ENCODE results near the gene S1PR3. TPM values are rescaled to one million over a fixed set of nuclear protein-coding genes. Genes with fewer than 3 reads are reported as not detected.

The S1PR3 gene
- polyA plus RNA-seq, 2 of the 4 experiments (the other 2 are of a cell fraction) = 26.4 to 33.7 TPM

GRCh38 chr9:88960632-88961031 is 30.6 kb upstream of the S1PR3 start:
- WGBS (ENCODE audit: missing lambda C conversion rate) = 54% methylated on average over 3 of the region's 3 CpGs
- ATAC-seq (no peak), FAIRE-seq (no peak), DNase-seq (ENCODE audit: low read depth in 1 of 2, low spot score in 1 of 2) (no peak)
- TF ChIP-seq RNF2 (IDR thresholded peaks at IDR 0.05; ENCODE audit: borderline replicate concordance, low read depth) (no peak), BHLHE40 (IDR thresholded peaks at IDR 0.05; ENCODE audit: low read depth, low read length) (no peak), USF2 (IDR thresholded peaks at IDR 0.05) (no peak), POLR2A (IDR thresholded peaks at IDR 0.05; ENCODE audit: low read length) (no peak), ELK1 (IDR thresholded peaks at IDR 0.05; ENCODE audit: low read depth, low read length) (no peak), CHD4 (IDR thresholded peaks at IDR 0.05; ENCODE audit: borderline replicate concordance) (no peak), RARB (CRISPR knock-in tag; IDR thresholded peaks at IDR 0.05) (no peak), MYC (IDR thresholded peaks at IDR 0.05; ENCODE audit: borderline replicate concordance, low read length) (no peak), HOXB13 (CRISPR knock-in tag; IDR thresholded peaks at IDR 0.05; ENCODE audit: low read depth) (no peak), JUNB (IDR thresholded peaks at IDR 0.05) (no peak), JUN (IDR thresholded peaks at IDR 0.05) (no peak), PHF8 (IDR thresholded peaks at IDR 0.05; ENCODE audit: borderline replicate concordance, low read depth) (no peak), NR3C1 (IDR thresholded peaks at IDR 0.05) (no peak), RAD21 (conservative IDR thresholded peaks at IDR 0.05 in 1 of 2, IDR thresholded peaks at IDR 0.05 in 1 of 2) (no peak), TFCP2L1 (CRISPR knock-in tag; IDR thresholded peaks at IDR 0.05) (no peak), ESRRA (IDR thresholded peaks at IDR 0.05; ENCODE audit: borderline replicate concordance, low read length) (no peak)
- Histone ChIP-seq H3K4me1 (peaks cover 17% of the 10 kb centered on the region; the same call in 2 of the 3 replicates), H3K9me3 (no peaks in the 10 kb centered on the region), H3K4me3 (no peak overlapping the region), H3K27ac (no peak overlapping the region), H3K4me2 (no peak overlapping the region)
- CTCF ChIA-PET = no interaction called here
- POLR2A ChIA-PET = no interaction called here

- 88% methylated on average over 8 of the region's 8 CpGs for WGBS (ENCODE audit: missing lambda C conversion rate)
- CTCF ChIA-PET = interaction anchor here (0.7 to 1.5 kb wide), 2 partner anchors 12 to 53 kb away, joined by 4 to 7 read pairs; no protein-coding TSS in a partner anchor
- H3K27ac ChIP-seq = no peak overlapping the region
Observed at GRCh38 chr9:88965473-88965872, 25.8 kb upstream of the S1PR3 start.

GRCh38 chr9:88966894-88967676 is 24.2 kb upstream of the S1PR3 start:
- H3K9me3 ChIP-seq = no peaks in the 10 kb centered on the region
- no peak for TF ChIP-seq ZC3H11A (IDR thresholded peaks at IDR 0.05)
- TF ChIP-seq HOXB5 (CRISPR knock-in tag; IDR thresholded peaks at IDR 0.05) = no peak
- FAIRE-seq = no peak
- H3K4me2 ChIP-seq = no peak overlapping the region
- H3K27ac ChIP-seq = no peak overlapping the region
- no peaks in the 10 kb centered on the region for H3K4me1 ChIP-seq
- ChIA-PET POLR2A (no interaction called here), CTCF (no interaction called here)
- 75% methylated on average over 10 of the region's 10 CpGs for WGBS (ENCODE audit: missing lambda C conversion rate)
- no peak for DNase-seq (ENCODE audit: low read depth in 1 of 2, low spot score in 1 of 2)
- H3K4me3 ChIP-seq = no peak overlapping the region
- ATAC-seq = no peak

More at GRCh38 chr9:88965473-88965872, 25.8 kb upstream of the S1PR3 start:
- TF ChIP-seq HES2 (IDR thresholded peaks at IDR 0.05) = no peak
- TF ChIP-seq FOSB (CRISPR knock-in tag; IDR thresholded peaks at IDR 0.05) = no peak
- no peak for TF ChIP-seq GATA3 (IDR thresholded peaks at IDR 0.05; ENCODE audit: borderline replicate concordance)
- TF ChIP-seq MAX (IDR thresholded peaks at IDR 0.05) = no peak
- no peak for TF ChIP-seq HOXB5 (CRISPR knock-in tag; IDR thresholded peaks at IDR 0.05)
- TF ChIP-seq RAD21 (conservative IDR thresholded peaks at IDR 0.05 in 1 of 2, IDR thresholded peaks at IDR 0.05 in 1 of 2) = no peak
- TF ChIP-seq BHLHE40 (IDR thresholded peaks at IDR 0.05; ENCODE audit: low read depth, low read length) = no peak
- no peak for TF ChIP-seq ZNF302 (CRISPR knock-in tag; IDR thresholded peaks at IDR 0.05)
- POLR2A ChIA-PET = no interaction called here
- Histone ChIP-seq H3K4me1 (no peaks in the 10 kb centered on the region), H3K9me3 (no peaks in the 10 kb centered on the region), H3K4me2 (no peak overlapping the region), H3K4me3 (no peak overlapping the region)
- ATAC-seq (no peak), DNase-seq (ENCODE audit: low read depth in 1 of 2, low spot score in 1 of 2) (no peak), FAIRE-seq (no peak)

Measured in A549 (cell line).